H1 (cell line): Measurements from ENCODE around the gene KLHL9. TPM values are rescaled to one million over a fixed set of nuclear protein-coding genes. Genes with fewer than 3 reads are reported as not detected.

Experiments used
- CTCF ChIA-PET: fragments of 300-600 bp; sonication (Branson Sonifier 250); formaldehyde crosslinking; loops from one replicate; lab custom pipeline; 2021; ENCODE audit not compliant: partially characterized antibody; lab: Charles Lee
- POLR2A ChIA-PET: fragments of 300-600 bp; sonication (Branson Sonifier 250); formaldehyde crosslinking; loops from one replicate; lab custom pipeline; 2021; ENCODE audit warnings: inconsistent platforms; ENCODE audit not compliant: partially characterized antibody; lab: Charles Lee
- DNase-seq, 2 experiments: peaks; one replicate each; pipeline versions ENCODE4 v3.0.0 to v3.0.0-alpha.2; 2010 to 2022; ENCODE audit warnings: low spot score in 2 of 2, low read depth in 1 of 2, mixed read lengths in 1 of 2
- FAIRE-seq: peaks from 2 replicates; lab custom pipeline; 2011; peaks lifted over from hg19 to GRCh38; lab: Jason Lieb, UNC
- H2AFZ ChIP-seq: 2 replicates; pipeline ENCODE4 v1.8.1; 2012; ENCODE audit warnings: low read length, inconsistent platforms
- H2AK5ac ChIP-seq: 2 replicates; pipeline ENCODE4 v1.6.1; 2013; ENCODE audit warnings: low read depth, low read length
- H2BK120ac ChIP-seq: replicated peaks from 2 replicates; pipeline ENCODE3; 2013; ENCODE audit warnings: low read depth, low read length, inconsistent platforms
- H2BK12ac ChIP-seq: 2 replicates; pipeline ENCODE4 v1.6.1; 2013; ENCODE audit warnings: low read depth, low read length
- H2BK15ac ChIP-seq: 2 replicates; pipeline ENCODE4 v1.6.1; 2013; ENCODE audit warnings: low read length
- H2BK20ac ChIP-seq: 2 replicates; pipeline ENCODE4 v1.6.1; 2013; ENCODE audit warnings: low read length
- H2BK5ac ChIP-seq: 2 replicates; pipeline ENCODE4 v1.6.1; 2013; ENCODE audit warnings: low read depth, low read length
- H3K14ac ChIP-seq: 2 replicates; pipeline ENCODE4 v1.6.1; 2013; ENCODE audit warnings: inconsistent platforms; ENCODE audit not compliant: insufficient read length
- H3K18ac ChIP-seq: 2 replicates; pipeline ENCODE4 v1.6.1; 2013; ENCODE audit warnings: low read length; ENCODE audit errors: extremely low read depth
- H3K23ac ChIP-seq: 2 replicates; pipeline ENCODE4 v1.6.1; 2013; ENCODE audit warnings: inconsistent platforms; ENCODE audit not compliant: insufficient read length
- H3K23me2 ChIP-seq: 2 replicates; pipeline ENCODE4 v1.6.1; 2013; ENCODE audit warnings: low read depth, low read length
- H3K27ac ChIP-seq: 2 replicates; pipeline ENCODE4 v1.6.1; 2011; ENCODE audit warnings: low read depth, low read length, inconsistent platforms
- H3K27me3 ChIP-seq, 4 experiments: replicated peaks in 1 of 4; 1 replicate in 1 of 4; 2 replicates in 3 of 4; pipeline versions ENCODE4 v1.6.1 to v1.8.1; 2011 to 2013; ENCODE audit warnings: low read length in 3 of 4, mild to moderate bottlenecking in 3 of 4, inconsistent platforms in 2 of 4, mixed read lengths in 2 of 4, moderate library complexity in 1 of 4; ENCODE audit not compliant: control insufficient read depth in 3 of 4, insufficient read depth in 3 of 4; ENCODE audit errors: extremely low read depth in 1 of 4
- H3K36me3 ChIP-seq, 4 experiments: 2 replicates each; pipeline versions ENCODE4 v1.6.1 to v1.8.1; 2011 to 2013; ENCODE audit warnings: mild to moderate bottlenecking in 4 of 4, low read length in 3 of 4, moderate library complexity in 2 of 4, control low read depth in 1 of 4, inconsistent platforms in 1 of 4; ENCODE audit not compliant: insufficient read depth in 4 of 4, control insufficient read depth in 2 of 4
- H3K4ac ChIP-seq: replicated peaks from 2 replicates; pipeline ENCODE3; 2013; ENCODE audit warnings: low read length, low read depth, mixed read lengths, inconsistent platforms; ENCODE audit not compliant: insufficient read length
- H3K4me1 ChIP-seq, 4 experiments: replicated peaks in 1 of 4; 1 replicate in 1 of 4; 2 replicates in 3 of 4; pipeline versions ENCODE4 v1.6.1 to v1.8.1; 2011 to 2013; ENCODE audit warnings: low read length in 3 of 4, inconsistent platforms in 2 of 4, mixed read lengths in 1 of 4; ENCODE audit not compliant: insufficient read depth in 4 of 4, control insufficient read depth in 3 of 4
- H3K4me2 ChIP-seq, 2 experiments: 2 replicates each; pipeline versions ENCODE4 v1.6.1 to v1.8.1; 2011 to 2013; ENCODE audit warnings: low read depth in 2 of 2, low read length in 2 of 2, control low read depth in 1 of 2, inconsistent platforms in 1 of 2, mild to moderate bottlenecking in 1 of 2; ENCODE audit not compliant: insufficient read depth in 1 of 2
- H3K4me3 ChIP-seq, 4 experiments: fragments of 200-600, 300-600 bp in 1 of 4; sonication (generic), shearing (Covaris generic), sonication (Bioruptor Twin) in 1 of 4; 2 replicates each; pipeline versions ENCODE4 v1.5.1 to v1.8.1; 2011 to 2016; ENCODE audit warnings: low read length in 4 of 4, low read depth in 3 of 4, control low read depth in 2 of 4, inconsistent platforms in 2 of 4, mild to moderate bottlenecking in 2 of 4, mixed read lengths in 1 of 4, moderate library complexity in 1 of 4; ENCODE audit not compliant: insufficient read depth in 2 of 4; ENCODE audit errors: extremely low read depth in 1 of 4
- H3K56ac ChIP-seq: replicated peaks from 2 replicates; pipeline ENCODE3; 2013; ENCODE audit warnings: low read depth, mild to moderate bottlenecking, mixed read lengths, low read length, inconsistent platforms; ENCODE audit not compliant: insufficient read length
- H3K79me1 ChIP-seq: 2 replicates; pipeline ENCODE4 v1.6.1; 2013; ENCODE audit warnings: low read depth, low read length, control low read depth
- H3K79me2 ChIP-seq, 2 experiments: 2 replicates each; pipeline versions ENCODE4 v1.6.1 to v1.8.1; 2012 to 2013; ENCODE audit warnings: low read length in 2 of 2, mild to moderate bottlenecking in 2 of 2, inconsistent platforms in 1 of 2; ENCODE audit not compliant: insufficient read depth in 2 of 2, control insufficient read depth in 1 of 2
- H3K9ac ChIP-seq, 4 experiments: replicated peaks in 1 of 4; 1 replicate in 1 of 4; 2 replicates in 3 of 4; pipeline versions ENCODE4 v1.6.1 to v1.8.1; 2011 to 2013; ENCODE audit warnings: low read depth in 3 of 4, low read length in 3 of 4, control low read depth in 2 of 4, mild to moderate bottlenecking in 2 of 4, moderate library complexity in 2 of 4, inconsistent platforms in 1 of 4; ENCODE audit errors: extremely low read depth in 1 of 4
- H3K9me3 ChIP-seq, 2 experiments: 2 replicates each; pipeline versions ENCODE4 v1.6.1 to v1.8.1; 2012 to 2013; ENCODE audit warnings: mild to moderate bottlenecking in 2 of 2, moderate library complexity in 2 of 2, control low read depth in 1 of 2, inconsistent platforms in 1 of 2, low read depth in 1 of 2, low read length in 1 of 2, mixed read lengths in 1 of 2; ENCODE audit not compliant: insufficient read depth in 2 of 2
- H4K20me1 ChIP-seq, 2 experiments: replicated peaks in 1 of 2; 2 replicates each; pipeline versions ENCODE3 to v1.8.1; 2011 to 2013; ENCODE audit warnings: inconsistent platforms in 2 of 2, low read length in 2 of 2, mild to moderate bottlenecking in 1 of 2; ENCODE audit not compliant: insufficient read depth in 2 of 2, control insufficient read depth in 1 of 2
- H4K5ac ChIP-seq: 2 replicates; pipeline ENCODE4 v1.6.1; 2013; ENCODE audit warnings: low read length, low read depth, mixed read lengths, inconsistent platforms; ENCODE audit not compliant: insufficient read length
- H4K8ac ChIP-seq: 2 replicates; pipeline ENCODE4 v1.8.0; 2013; ENCODE audit warnings: mild to moderate bottlenecking, moderate library complexity, low read length, inconsistent platforms; ENCODE audit not compliant: insufficient read depth; ENCODE audit errors: extremely low read depth
- H4K91ac ChIP-seq: replicated peaks from 2 replicates; pipeline ENCODE3; 2013; ENCODE audit warnings: low read length, mixed read lengths, inconsistent platforms; ENCODE audit not compliant: insufficient read length
- ATF2 ChIP-seq: IDR thresholded peaks from 2 replicates; pipeline ENCODE4 v1.6.1; 2012; ENCODE audit warnings: low read length, inconsistent platforms
- BACH1 ChIP-seq: IDR thresholded peaks from 2 replicates; pipeline ENCODE4 v1.6.1; 2012; ENCODE audit warnings: low read length, improper control_type of control experiment
- CEBPB ChIP-seq: IDR thresholded peaks from 2 replicates; pipeline ENCODE4 v1.6.1; 2012; ENCODE audit warnings: low read depth, low read length
- GTF2F1 ChIP-seq: IDR thresholded peaks from 2 replicates; pipeline ENCODE4 v1.6.1; 2012; ENCODE audit warnings: low read depth, low read length, improper control_type of control experiment, borderline replicate concordance
- PHF8 ChIP-seq: fragments of 200-600 bp; sonication (generic); conservative IDR thresholded peaks from 2 replicates; pipeline ENCODE4 v1.7.1; 2012; ENCODE audit warnings: low read depth, mild to moderate bottlenecking, inconsistent platforms, low read length, moderate library complexity
- RFX5 ChIP-seq: IDR thresholded peaks from 2 replicates; pipeline ENCODE4 v1.6.1; 2011; ENCODE audit warnings: low read depth, low read length, improper control_type of control experiment, borderline replicate concordance
- WGBS, 2 experiments: shearing (Covaris generic) in 1 of 2; methylation state at CpG; one replicate each; pipeline versions ENCODE4 v1.1.6 to v1.1.7; 2013 to 2015; ENCODE audit warnings: low lambda C conversion rate in 2 of 2, mixed read lengths in 2 of 2, inconsistent platforms in 1 of 2, low coverage in 1 of 2, missing lambda C conversion rate in 1 of 2; ENCODE audit not compliant: insufficient replicate concordance in 2 of 2, insufficient coverage in 1 of 2, insufficient read length in 1 of 2; ENCODE audit errors: extremely low coverage in 1 of 2, missing lambda C conversion rate in 1 of 2; 5-methylcytosine and 5-hydroxymethylcytosine counted together
- polyA plus RNA-seq, 7 experiments: library from polyadenylated mRNA; depleted of rRNA in 3 of 7; stranded (reverse) in 5 of 7; unstranded in 2 of 7; fragments of >200 nt in 5 of 7; fragments of 200-250 nt in 2 of 7; gene quantifications; 1 replicate in 5 of 7; 2 replicates in 1 of 7; 4 replicates in 1 of 7; pipeline versions ENCODE4 v1.2.1 to v1.2.3, GENCODE V29; 2011 to 2013; ENCODE audit warnings: missing spikeins in 2 of 7, mixed read lengths in 2 of 7
- total RNA-seq: library from RNA; stranded (reverse); fragmentation: NEBNext Ultra II Directional; extraction: Animal tissue kit (Norgen Biotek cat#: 25700); gene quantifications from 2 replicates; pipeline ENCODE4 v1.2.1, GENCODE V29; 2021
- TF ChIP-seq, protein P1 (sequence below), 3 experiments: IDR thresholded peaks; 1 replicate in 2 of 3; 2 replicates in 1 of 3; pipeline versions ENCODE4 v1.5.1 to v1.6.1; 2011; ENCODE audit warnings: low read length in 3 of 3, mild to moderate bottlenecking in 3 of 3, inconsistent platforms in 2 of 3, low read depth in 1 of 3, moderate library complexity in 1 of 3; ENCODE audit not compliant: insufficient read depth in 1 of 3; ENCODE audit errors: control extremely low read depth in 1 of 3

Gene KLHL9
- total and polyA plus RNA-seq, 2 of the 8 experiments (the other 6 are each of a cell fraction or from before 2014, with no cell fraction given) = 4.9 to 15.7 TPM

DNA sequence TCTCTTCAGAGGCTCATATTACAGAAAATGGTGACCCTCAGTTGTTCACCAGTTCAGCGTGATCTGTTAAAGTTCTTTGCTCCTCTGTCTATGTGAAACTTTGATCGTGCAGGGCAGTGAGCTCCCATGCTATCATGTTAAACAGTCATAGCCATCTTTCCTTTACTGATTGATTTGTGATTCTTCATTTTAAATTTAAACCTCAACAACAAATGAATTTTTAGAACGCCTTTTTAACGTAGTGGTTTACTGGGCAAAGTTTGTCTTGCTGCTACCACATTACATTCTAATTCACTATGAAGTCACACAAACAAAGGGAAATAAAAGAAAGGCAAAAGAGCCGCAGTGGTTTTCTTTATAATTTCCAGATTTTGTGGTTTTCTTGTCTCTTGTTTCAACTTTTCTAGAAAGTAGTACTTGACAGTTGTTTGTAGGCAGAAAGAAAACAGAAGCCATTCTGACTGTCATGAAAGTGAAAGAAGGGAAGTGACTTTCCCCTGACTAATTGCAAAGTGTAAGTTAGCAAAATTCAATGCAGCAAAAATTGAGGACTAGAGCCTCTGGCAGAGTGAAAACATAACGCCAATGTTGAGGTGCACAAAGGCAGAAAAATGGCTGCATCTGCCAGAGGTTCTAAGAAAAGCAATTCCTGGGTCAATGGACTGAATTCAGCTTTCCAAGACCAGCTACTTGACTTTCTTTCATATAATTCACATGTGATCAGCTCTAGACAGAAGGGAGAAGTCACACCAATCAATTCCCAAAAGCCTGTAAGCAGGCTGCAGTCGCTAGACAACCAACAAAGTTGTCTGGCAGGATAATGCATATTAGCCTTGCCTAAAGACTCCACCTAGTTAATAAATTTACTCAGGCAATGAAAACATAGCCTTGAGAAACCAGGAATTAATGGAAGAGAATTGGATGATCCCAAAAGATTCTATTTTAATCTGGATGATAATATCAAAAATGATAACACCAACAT, 22.6 kb upstream of the KLHL9 start:
- Histone ChIP-seq H4K8ac (no peak overlapping the region), H3K4ac (no peak overlapping the region), H4K5ac (no peak overlapping the region), H3K9me3 (peaks cover 0 to 4% of the 10 kb centered on the region in 2 experiments; a peak in 1 of 4 replicates), H3K79me2 (no peaks in the 10 kb centered on the region), H3K14ac (no peak overlapping the region), H2BK20ac (no peak overlapping the region), H3K23me2 (no peaks in the 10 kb centered on the region; the same call in 1 of the 2 replicates), H4K20me1 (no peaks in the 10 kb centered on the region), H3K27ac (no peak overlapping the region), H4K91ac (no peak overlapping the region), H3K27me3 (no peaks in the 10 kb centered on the region), H2AK5ac (no peak overlapping the region), H3K4me1 (no peaks in the 10 kb centered on the region), H3K56ac (no peak overlapping the region), H2BK5ac (no peak overlapping the region), H3K36me3 (no peaks in the 10 kb centered on the region), H3K23ac (no peak overlapping the region), H3K4me3 (no peak overlapping the region), H3K79me1 (no peaks in the 10 kb centered on the region), H2BK12ac (no peak overlapping the region), H3K9ac (no peak overlapping the region), H2BK15ac (no peak overlapping the region), H2AFZ (0 out of 2 replicates have a peak overlapping the region, but pooled peaks have one; percentile 50), H3K18ac (no peak overlapping the region), H2BK120ac (no peak overlapping the region), H3K4me2 (no peak overlapping the region; a peak in 1 of 4 replicates)
- FAIRE-seq (no peak), DNase-seq (no peak)
- 88% methylated on average over 7 of the region's 7 CpGs; no CpG with 5 or more reads in 1 of the 2 experiments for WGBS, 2 experiments
- POLR2A ChIA-PET = no interaction called here
- CTCF ChIA-PET = interaction anchor here (1.1 kb wide), 1 partner anchor 32 kb away, joined by 3 read pairs; no protein-coding TSS in a partner anchor
- TF ChIP-seq, protein P1, sequence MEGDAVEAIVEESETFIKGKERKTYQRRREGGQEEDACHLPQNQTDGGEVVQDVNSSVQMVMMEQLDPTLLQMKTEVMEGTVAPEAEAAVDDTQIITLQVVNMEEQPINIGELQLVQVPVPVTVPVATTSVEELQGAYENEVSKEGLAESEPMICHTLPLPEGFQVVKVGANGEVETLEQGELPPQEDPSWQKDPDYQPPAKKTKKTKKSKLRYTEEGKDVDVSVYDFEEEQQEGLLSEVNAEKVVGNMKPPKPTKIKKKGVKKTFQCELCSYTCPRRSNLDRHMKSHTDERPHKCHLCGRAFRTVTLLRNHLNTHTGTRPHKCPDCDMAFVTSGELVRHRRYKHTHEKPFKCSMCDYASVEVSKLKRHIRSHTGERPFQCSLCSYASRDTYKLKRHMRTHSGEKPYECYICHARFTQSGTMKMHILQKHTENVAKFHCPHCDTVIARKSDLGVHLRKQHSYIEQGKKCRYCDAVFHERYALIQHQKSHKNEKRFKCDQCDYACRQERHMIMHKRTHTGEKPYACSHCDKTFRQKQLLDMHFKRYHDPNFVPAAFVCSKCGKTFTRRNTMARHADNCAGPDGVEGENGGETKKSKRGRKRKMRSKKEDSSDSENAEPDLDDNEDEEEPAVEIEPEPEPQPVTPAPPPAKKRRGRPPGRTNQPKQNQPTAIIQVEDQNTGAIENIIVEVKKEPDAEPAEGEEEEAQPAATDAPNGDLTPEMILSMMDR (IDR thresholded peaks at IDR 0.05; ENCODE audit: control extremely low read depth in 1 of 3, insufficient read depth in 1 of 3, low read depth in 1 of 3, low read length in 3 of 3) = no peak
- no peak for TF ChIP-seq ATF2
- no peak for TF ChIP-seq PHF8
- no peak for TF ChIP-seq RFX5
- TF ChIP-seq GTF2F1 = no peak
- TF ChIP-seq CEBPB = no peak
- no peak for TF ChIP-seq BACH1
